Right atrium auricular region (tissue), 2 donors: ENCODE data around the gene PTGDR2. TPM values are rescaled to one million over a fixed set of nuclear protein-coding genes. Genes with fewer than 3 reads are reported as not detected.
A peak's percentile ranks its signal among the peaks of the same experiment; 100 is the strongest.

Source experiments
- DNase-seq: peaks from one replicate; pipeline ENCODE4 v3.0.0-alpha.2; 2019; ENCODE audit warnings: low spot score
- H3K27ac ChIP-seq, 2 donors: fragments of 200-600 bp; sonication (generic); 1 replicate in 1 of 2; 2 replicates in 1 of 2; pipeline ENCODE4 v1.5.1; 2016 to 2019
- H3K27me3 ChIP-seq, 2 donors: fragments of 200-600 bp; sonication (generic); one replicate each; pipeline versions ENCODE4 v1.5.1 to v1.6.0; 2017 to 2019
- H3K36me3 ChIP-seq: fragments of 200-600 bp; sonication (generic); one replicate; pipeline ENCODE4 v1.5.1; 2016
- H3K4me1 ChIP-seq, 2 donors: fragments of 200-600 bp; sonication (generic); one replicate each; pipeline versions ENCODE4 v1.5.1 to v1.6.0; 2017 to 2019
- H3K4me3 ChIP-seq, 2 donors: fragments of 200-600 bp; sonication (generic); 1 replicate in 1 of 2; 2 replicates in 1 of 2; pipeline ENCODE4 v1.5.1; 2017 to 2019; ENCODE audit warnings: mild to moderate bottlenecking in 1 of 2, moderate library complexity in 1 of 2
- H3K9me3 ChIP-seq, 2 donors: fragments of 200-600 bp; sonication (generic); one replicate each; pipeline ENCODE4 v1.5.1; 2019
- total RNA-seq, 2 donors: library from RNA; depleted of rRNA; stranded (reverse); fragments of >200 nt; gene quantifications; one replicate each; pipeline ENCODE4 v1.1.0, GENCODE V29; 2016
- TF ChIP-seq, protein P1 (sequence below), 2 donors: fragments of 200-600 bp; sonication (generic); IDR thresholded peaks; one replicate each; pipeline ENCODE4 v1.5.1; 2019; ENCODE audit warnings: antibody characterized with exemption in 2 of 2

The PTGDR2 gene
- total RNA-seq, 2 donors from 2014 or later = 1.3 TPM; not detected in 1

DNA sequence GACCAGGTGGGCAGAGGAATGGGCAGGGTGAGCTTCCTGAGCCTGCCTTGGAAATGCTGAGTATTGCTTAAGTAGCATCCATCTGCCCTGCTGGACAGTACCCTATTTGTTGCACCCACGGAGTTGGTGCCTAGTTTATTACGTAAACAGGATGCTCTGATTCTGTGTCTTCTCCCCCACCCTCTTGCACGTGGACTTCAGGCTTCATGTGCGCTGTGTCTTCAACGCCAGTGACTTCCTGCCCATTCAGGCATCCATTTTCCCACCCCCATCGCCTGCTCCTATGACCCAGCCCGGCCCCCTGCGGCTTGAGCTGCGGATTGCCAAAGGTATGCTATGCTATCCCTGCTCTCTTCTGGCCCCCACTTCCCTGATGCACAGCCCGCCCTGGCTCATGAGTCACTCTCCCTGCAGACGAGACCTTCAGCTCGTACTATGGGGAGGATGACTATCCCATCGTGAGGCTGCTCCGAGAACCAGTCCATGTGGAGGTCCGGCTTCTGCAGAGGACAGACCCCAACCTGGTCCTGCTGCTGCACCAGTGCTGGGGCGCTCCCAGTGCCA, 17.3 kb upstream of the PTGDR2 start:
- TF ChIP-seq, protein P1, sequence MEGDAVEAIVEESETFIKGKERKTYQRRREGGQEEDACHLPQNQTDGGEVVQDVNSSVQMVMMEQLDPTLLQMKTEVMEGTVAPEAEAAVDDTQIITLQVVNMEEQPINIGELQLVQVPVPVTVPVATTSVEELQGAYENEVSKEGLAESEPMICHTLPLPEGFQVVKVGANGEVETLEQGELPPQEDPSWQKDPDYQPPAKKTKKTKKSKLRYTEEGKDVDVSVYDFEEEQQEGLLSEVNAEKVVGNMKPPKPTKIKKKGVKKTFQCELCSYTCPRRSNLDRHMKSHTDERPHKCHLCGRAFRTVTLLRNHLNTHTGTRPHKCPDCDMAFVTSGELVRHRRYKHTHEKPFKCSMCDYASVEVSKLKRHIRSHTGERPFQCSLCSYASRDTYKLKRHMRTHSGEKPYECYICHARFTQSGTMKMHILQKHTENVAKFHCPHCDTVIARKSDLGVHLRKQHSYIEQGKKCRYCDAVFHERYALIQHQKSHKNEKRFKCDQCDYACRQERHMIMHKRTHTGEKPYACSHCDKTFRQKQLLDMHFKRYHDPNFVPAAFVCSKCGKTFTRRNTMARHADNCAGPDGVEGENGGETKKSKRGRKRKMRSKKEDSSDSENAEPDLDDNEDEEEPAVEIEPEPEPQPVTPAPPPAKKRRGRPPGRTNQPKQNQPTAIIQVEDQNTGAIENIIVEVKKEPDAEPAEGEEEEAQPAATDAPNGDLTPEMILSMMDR (IDR thresholded peaks at IDR 0.05) = no peak
- Histone ChIP-seq H3K27ac (peak overlapping the region in 1 of 2 donors; percentile 63), H3K36me3 (no peaks in the 10 kb centered on the region), H3K4me1 (peaks cover 0 to 37% of the 10 kb centered on the region in 2 donors), H3K9me3 (no peaks in the 10 kb centered on the region), H3K4me3 (no peak overlapping the region), H3K27me3 (no peaks in the 10 kb centered on the region)
- DNase-seq = no peak

DNA sequence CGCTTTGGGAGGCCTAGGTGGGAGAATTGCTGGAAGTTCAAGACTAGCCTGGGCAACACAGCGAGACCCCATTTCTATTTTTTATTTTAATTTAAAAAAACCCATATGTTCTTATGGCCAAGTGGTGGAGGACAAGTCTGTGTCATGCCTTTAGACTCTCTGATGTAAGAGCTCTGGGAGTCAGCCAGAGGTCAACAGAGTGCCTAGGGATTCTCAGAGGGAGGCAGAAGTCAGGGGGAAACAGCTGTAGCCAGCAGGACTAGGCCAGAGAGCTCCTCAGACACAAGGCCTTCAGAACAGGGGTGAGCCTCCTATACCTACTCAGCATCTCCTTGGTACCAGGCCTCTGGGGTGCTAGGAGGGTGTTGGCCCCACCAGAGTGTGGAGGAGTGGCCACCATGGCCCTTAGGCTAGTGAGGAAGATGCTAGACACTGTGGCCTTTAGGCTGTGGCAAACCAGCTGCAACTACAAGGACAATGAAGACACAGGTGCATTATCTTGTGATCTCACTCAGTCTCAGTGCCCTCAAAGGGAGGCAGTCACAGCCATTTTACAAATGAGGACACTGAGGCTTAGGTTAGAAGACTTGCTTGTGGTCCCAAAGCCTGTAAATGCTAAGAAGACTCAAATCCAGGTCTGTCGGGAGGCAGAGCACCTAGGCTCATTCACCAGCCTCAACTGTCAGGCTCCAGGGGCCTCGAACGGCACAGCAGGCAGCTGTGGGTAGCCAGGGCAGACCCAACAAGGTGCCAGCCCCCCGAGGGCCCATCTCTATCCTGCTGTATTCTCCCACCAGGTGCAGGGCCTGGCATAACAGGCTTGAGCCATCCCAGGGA, 16.6 kb upstream of the PTGDR2 start:
- H3K27ac ChIP-seq = peak overlapping the region; percentile 25 to 63
- TF ChIP-seq, protein P1 (IDR thresholded peaks at IDR 0.05) = no peak
- H3K9me3 ChIP-seq = no peaks in the 10 kb centered on the region
- no peaks in the 10 kb centered on the region for H3K27me3 ChIP-seq
- no peak overlapping the region for H3K4me3 ChIP-seq
- no peak for DNase-seq
- peaks cover 0 to 35% of the 10 kb centered on the region in 2 donors for H3K4me1 ChIP-seq
- H3K36me3 ChIP-seq = no peaks in the 10 kb centered on the region

DNA sequence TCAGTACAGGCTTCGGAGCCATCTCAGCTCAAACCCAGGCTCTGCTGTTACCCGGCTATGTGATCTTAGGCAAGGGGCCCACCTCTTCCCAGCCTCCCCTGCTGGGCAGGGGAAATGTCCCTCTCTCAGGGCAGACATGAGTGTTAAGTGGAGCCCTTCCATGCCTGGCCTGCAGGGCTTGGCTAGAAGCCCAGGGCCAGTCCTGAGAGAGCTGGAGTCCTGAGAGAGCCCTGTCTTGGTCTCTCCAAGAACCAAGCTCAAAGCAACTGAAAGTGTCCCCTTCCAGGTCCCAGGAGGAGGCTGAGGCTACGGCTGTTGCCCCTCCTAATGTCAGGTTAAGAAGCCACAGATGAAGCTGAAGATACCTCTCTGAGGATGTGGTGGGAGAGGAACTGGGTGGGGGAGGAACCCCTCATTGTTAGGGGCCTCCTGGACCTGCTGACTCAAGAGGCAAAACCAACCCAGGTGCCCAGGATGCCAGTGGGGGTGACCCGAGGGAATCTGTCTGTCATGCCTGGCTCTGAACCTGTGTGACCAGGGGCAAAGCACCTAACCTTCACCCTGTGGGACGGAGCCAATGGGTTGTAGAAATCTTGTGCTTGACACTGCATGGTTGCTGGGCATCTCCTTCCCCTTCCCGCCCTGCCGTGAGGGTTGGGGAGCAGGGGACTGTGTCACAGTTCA, 15.8 kb upstream of the PTGDR2 start:
- peak overlapping the region; percentile 25 to 63 for H3K27ac ChIP-seq
- DNase-seq = no peak

DNA sequence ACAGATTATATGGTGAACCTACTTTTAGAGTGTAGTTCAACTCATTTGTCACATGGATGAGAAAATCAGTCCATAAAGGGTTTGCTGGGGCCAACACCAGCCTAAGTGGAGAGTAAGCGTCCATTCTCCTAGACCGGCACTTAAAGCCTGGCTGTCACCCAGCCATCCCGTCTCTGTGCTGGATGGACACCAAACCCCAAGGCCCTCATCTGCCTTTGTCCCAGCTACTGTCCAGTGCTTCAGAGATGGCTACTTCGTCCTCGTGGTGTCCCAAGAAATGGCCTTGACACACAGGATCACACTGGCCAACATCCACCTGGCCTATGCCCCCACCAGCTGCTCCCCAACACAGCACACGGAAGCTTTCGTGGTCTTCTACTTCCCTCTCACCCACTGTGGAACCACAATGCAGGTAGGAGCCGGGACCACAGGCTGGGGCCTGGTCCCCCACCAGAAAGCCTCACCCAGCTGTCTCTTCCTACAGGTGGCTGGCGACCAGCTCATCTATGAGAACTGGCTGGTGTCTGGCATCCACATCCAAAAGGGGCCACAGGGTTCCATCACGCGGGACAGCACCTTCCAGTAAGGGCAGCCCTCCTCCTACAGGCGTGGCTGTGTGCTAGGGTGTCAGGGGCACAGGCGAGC, 15.1 kb upstream of the PTGDR2 start:
- Histone ChIP-seq H3K4me1 (peaks cover 0 to 35% of the 10 kb centered on the region in 2 donors), H3K27me3 (no peaks in the 10 kb centered on the region), H3K36me3 (no peaks in the 10 kb centered on the region), H3K4me3 (no peak overlapping the region), H3K9me3 (no peaks in the 10 kb centered on the region), H3K27ac (no peak overlapping the region)
- DNase-seq = no peak
- TF ChIP-seq, protein P1 (IDR thresholded peaks at IDR 0.05) = no peak

More for the DNA sequence above, 15.8 kb upstream of the PTGDR2 start:
- TF ChIP-seq, protein P1 (IDR thresholded peaks at IDR 0.05) = no peak
- H3K4me1 ChIP-seq = peaks cover 0 to 35% of the 10 kb centered on the region in 2 donors
- no peak overlapping the region for H3K4me3 ChIP-seq
- H3K27me3 ChIP-seq = no peaks in the 10 kb centered on the region
- H3K36me3 ChIP-seq = no peaks in the 10 kb centered on the region
- no peaks in the 10 kb centered on the region for H3K9me3 ChIP-seq

DNA sequence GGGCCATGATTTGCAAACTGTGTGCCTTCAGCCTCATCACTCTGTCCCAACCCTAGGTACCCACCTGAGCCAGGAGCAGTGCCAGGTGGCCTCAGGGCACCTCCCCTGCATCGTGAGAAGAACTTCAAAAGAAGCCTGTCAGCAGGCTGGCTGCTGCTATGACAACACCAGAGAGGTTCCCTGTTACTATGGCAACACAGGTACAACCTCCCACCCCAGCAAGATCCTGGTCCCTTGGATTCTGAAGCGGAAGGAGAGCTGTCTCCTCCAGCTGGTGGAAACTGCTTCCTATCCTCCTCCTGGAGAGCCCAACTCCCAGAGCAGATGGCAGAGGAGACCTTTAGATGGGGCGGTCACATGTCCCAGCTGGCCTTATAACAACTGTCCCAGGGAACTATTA, 14.5 kb upstream of the PTGDR2 start:
- TF ChIP-seq, protein P1 (IDR thresholded peaks at IDR 0.05) = no peak
- H3K4me3 ChIP-seq = no peak overlapping the region
- H3K27me3 ChIP-seq = no peaks in the 10 kb centered on the region
- no peak overlapping the region for H3K27ac ChIP-seq
- H3K36me3 ChIP-seq = no peaks in the 10 kb centered on the region
- H3K9me3 ChIP-seq = no peaks in the 10 kb centered on the region
- H3K4me1 ChIP-seq = peaks cover 0 to 35% of the 10 kb centered on the region in 2 donors
- DNase-seq = no peak
